HUES64 (cell line): ENCODE results near the gene RTP3.
"Not testable (repeated sequence)": the region's sequence is repeated elsewhere in the genome, so short reads cannot be mapped to it uniquely, and the experiment has no call there.

Experiments
- H3K27ac ChIP-seq: 2 replicates; pipeline ENCODE4 v1.7.0; 2013; ENCODE audit warnings: low read depth, low read length, inconsistent platforms
- H3K27me3 ChIP-seq: 2 replicates; pipeline ENCODE4 v1.6.1; 2013; ENCODE audit warnings: mild to moderate bottlenecking, low read length; ENCODE audit not compliant: insufficient read depth
- H3K36me3 ChIP-seq: 2 replicates; pipeline ENCODE4 v1.6.1; 2013; ENCODE audit warnings: mild to moderate bottlenecking, low read length; ENCODE audit not compliant: insufficient read depth
- H3K4me1 ChIP-seq: 2 replicates; pipeline ENCODE4 v1.6.1; 2013; ENCODE audit warnings: mild to moderate bottlenecking, low read length, moderate library complexity; ENCODE audit not compliant: insufficient read depth
- H3K4me3 ChIP-seq: 2 replicates; pipeline ENCODE4 v1.5.1; 2013; ENCODE audit warnings: mild to moderate bottlenecking, low read length, moderate library complexity
- H3K9ac ChIP-seq: 2 replicates; pipeline ENCODE4 v1.6.1; 2013; ENCODE audit warnings: mild to moderate bottlenecking, low read depth, low read length
- H3K9me3 ChIP-seq: 2 replicates; pipeline ENCODE4 v1.6.1; 2013; ENCODE audit warnings: low read depth, low read length; ENCODE audit not compliant: insufficient read depth
- WGBS: fragments of 150-250, 120-280 bp; methylation state at CpG from one replicate; pipeline ENCODE4 v1.1.7; 2013; ENCODE audit warnings: missing lambda C conversion rate; 5-methylcytosine and 5-hydroxymethylcytosine counted together

RTP3 gene

GRCh38 chr3:46524008-46524407 lies 26.2 kb downstream of the RTP3 start:
- H3K4me3 ChIP-seq = no peak overlapping the region
- no peaks in the 10 kb centered on the region for H3K4me1 ChIP-seq
- no peaks in the 10 kb centered on the region for H3K27me3 ChIP-seq
- no peaks in the 10 kb centered on the region for H3K9me3 ChIP-seq
- H3K36me3 ChIP-seq = no peaks in the 10 kb centered on the region
- no peak overlapping the region for H3K9ac ChIP-seq
- no peak overlapping the region for H3K27ac ChIP-seq
- 83% methylated on average over 3 of the region's 3 CpGs for WGBS

- Histone ChIP-seq H3K4me3 (no peak overlapping the region), H3K27me3 (no peaks in the 10 kb centered on the region), H3K27ac (no peak overlapping the region), H3K4me1 (no peaks in the 10 kb centered on the region), H3K9me3 (no peaks in the 10 kb centered on the region), H3K9ac (no peak overlapping the region), H3K36me3 (no peaks in the 10 kb centered on the region)
- WGBS = 93% methylated on average over 2 of the region's 3 CpGs
These were observed 27.1 kb downstream of the RTP3 start for GRCh38 chr3:46524832-46525231.

- 87% methylated on average over 5 of the region's 5 CpGs for WGBS
- no peaks in the 10 kb centered on the region for H3K27me3 ChIP-seq
These were observed 29.5 kb downstream of the RTP3 start for GRCh38 chr3:46527239-46527638.

GRCh38 chr3:46533091-46533490 lies 35.3 kb downstream of the RTP3 start:
- H3K4me1 ChIP-seq = no peaks in the 10 kb centered on the region
- no peak overlapping the region for H3K9ac ChIP-seq
- no peak overlapping the region for H3K27ac ChIP-seq
- no peak overlapping the region for H3K4me3 ChIP-seq
- no peaks in the 10 kb centered on the region for H3K9me3 ChIP-seq
- 90% methylated on average over 2 of the region's 3 CpGs for WGBS
- H3K27me3 ChIP-seq = no peaks in the 10 kb centered on the region
- H3K36me3 ChIP-seq = no peaks in the 10 kb centered on the region

More at GRCh38 chr3:46527239-46527638, 29.5 kb downstream of the RTP3 start:
- Histone ChIP-seq H3K36me3 (no peaks in the 10 kb centered on the region), H3K9me3 (no peaks in the 10 kb centered on the region), H3K9ac (no peak overlapping the region), H3K4me3 (no peak overlapping the region), H3K4me1 (no peaks in the 10 kb centered on the region), H3K27ac (no peak overlapping the region)

- Histone ChIP-seq H3K36me3 (no peaks in the 10 kb centered on the region), H3K4me3 (no peak overlapping the region), H3K27ac (no peak overlapping the region), H3K9me3 (no peaks in the 10 kb centered on the region), H3K27me3 (no peaks in the 10 kb centered on the region), H3K4me1 (no peaks in the 10 kb centered on the region), H3K9ac (no peak overlapping the region)
- 92% methylated on average over 5 of the region's 5 CpGs for WGBS
These were observed 38.0 kb downstream of the RTP3 start for GRCh38 chr3:46535746-46536145.

- no peaks in the 10 kb centered on the region for H3K4me1 ChIP-seq
- no peaks in the 10 kb centered on the region for H3K36me3 ChIP-seq
- H3K27me3 ChIP-seq = no peaks in the 10 kb centered on the region
- no peaks in the 10 kb centered on the region for H3K9me3 ChIP-seq
- no peak overlapping the region for H3K4me3 ChIP-seq
- no peak overlapping the region for H3K9ac ChIP-seq
- H3K27ac ChIP-seq = no peak overlapping the region
These were observed 39.0 kb downstream of the RTP3 start for GRCh38 chr3:46536758-46537157.

- no peaks in the 10 kb centered on the region for H3K27me3 ChIP-seq
- no peak overlapping the region for H3K9ac ChIP-seq
- no peaks in the 10 kb centered on the region for H3K36me3 ChIP-seq
- H3K27ac ChIP-seq = no peak overlapping the region
- no peaks in the 10 kb centered on the region for H3K4me1 ChIP-seq
- WGBS = 90% methylated on average over 1 of the region's 1 CpG
- H3K4me3 ChIP-seq = no peak overlapping the region
- H3K9me3 ChIP-seq = no peaks in the 10 kb centered on the region
These were observed 39.5 kb downstream of the RTP3 start for GRCh38 chr3:46537316-46537715.

- Histone ChIP-seq H3K27me3 (no peaks in the 10 kb centered on the region), H3K9ac (no peak overlapping the region), H3K36me3 (no peaks in the 10 kb centered on the region), H3K4me1 (no peaks in the 10 kb centered on the region), H3K9me3 (no peaks in the 10 kb centered on the region), H3K27ac (no peak overlapping the region), H3K4me3 (no peak overlapping the region)
- 87% methylated on average over 5 of the region's 5 CpGs for WGBS
These were observed 40.0 kb downstream of the RTP3 start for GRCh38 chr3:46537779-46538178.

GRCh38 chr3:46538425-46538802 lies 40.6 kb downstream of the RTP3 start:
- WGBS = 92% methylated on average over 2 of the region's 5 CpGs
- not testable (repeated sequence) for H3K4me1 ChIP-seq, H3K27me3 ChIP-seq, H3K9ac ChIP-seq, H3K9me3 ChIP-seq, H3K27ac ChIP-seq, H3K4me3 ChIP-seq, H3K36me3 ChIP-seq

GRCh38 chr3:46538803-46539442 lies 41.1 kb downstream of the RTP3 start:
- no peaks in the 10 kb centered on the region for H3K27me3 ChIP-seq
- no peaks in the 10 kb centered on the region for H3K36me3 ChIP-seq
- no peak overlapping the region for H3K27ac ChIP-seq
- no peaks in the 10 kb centered on the region for H3K9me3 ChIP-seq
- no peaks in the 10 kb centered on the region for H3K4me1 ChIP-seq
- WGBS = 86% methylated on average over 14 of the region's 14 CpGs
- no peak overlapping the region for H3K9ac ChIP-seq
- no peak overlapping the region for H3K4me3 ChIP-seq

GRCh38 chr3:46539443-46540005 lies 41.7 kb downstream of the RTP3 start:
- no peaks in the 10 kb centered on the region for H3K27me3 ChIP-seq
- no peak overlapping the region for H3K9ac ChIP-seq
- H3K36me3 ChIP-seq = no peaks in the 10 kb centered on the region
- H3K4me3 ChIP-seq = no peak overlapping the region
- 96% methylated on average over 9 of the region's 9 CpGs for WGBS
- no peaks in the 10 kb centered on the region for H3K9me3 ChIP-seq
- peaks cover 2% of the 10 kb centered on the region; the same call in 1 of the 2 replicates for H3K4me1 ChIP-seq
- no peak overlapping the region for H3K27ac ChIP-seq

GRCh38 chr3:46540550-46540949 lies 42.8 kb downstream of the RTP3 start:
- Histone ChIP-seq H3K4me3 (no peak overlapping the region), H3K27me3 (no peaks in the 10 kb centered on the region), H3K4me1 (peaks cover 13% of the 10 kb centered on the region), H3K36me3 (no peaks in the 10 kb centered on the region), H3K27ac (no peak overlapping the region), H3K9ac (no peak overlapping the region), H3K9me3 (no peaks in the 10 kb centered on the region)
- WGBS = 93% methylated on average over 4 of the region's 4 CpGs
